GM19193 (cell line): Measurements from ENCODE around the gene MICB.

Experiments used
- POLR2A ChIP-seq: IDR thresholded peaks from 4 replicates; pipeline ENCODE4 v1.6.1; 2011; ENCODE audit not compliant: insufficient read depth, insufficient read length; ENCODE audit errors: extremely low read depth

Gene MICB

GRCh38 chr6:31470801-31471200 is 27.1 kb upstream of the MICB start:
- no peak for TF ChIP-seq POLR2A

- no peak for TF ChIP-seq POLR2A
These were observed 26.2 kb upstream of the MICB start for GRCh38 chr6:31471711-31472110.

GRCh38 chr6:31472259-31472658 is 25.7 kb upstream of the MICB start:
- TF ChIP-seq POLR2A: no peak

GRCh38 chr6:31473244-31473643 is 24.7 kb upstream of the MICB start:
- TF ChIP-seq POLR2A: no peak

- no peak for TF ChIP-seq POLR2A
These were observed 23.9 kb upstream of the MICB start for GRCh38 chr6:31473780-31474761.

GRCh38 chr6:31474871-31475286 is 23.1 kb upstream of the MICB start:
- TF ChIP-seq POLR2A: no peak

- no peak for TF ChIP-seq POLR2A
These were observed 21.3 kb upstream of the MICB start for GRCh38 chr6:31476515-31477139.

- no peak for TF ChIP-seq POLR2A
These were observed 20.4 kb upstream of the MICB start for GRCh38 chr6:31477521-31477920.

- no peak for TF ChIP-seq POLR2A
These were observed 19.6 kb upstream of the MICB start for GRCh38 chr6:31478186-31478950.

GRCh38 chr6:31479151-31479932 is 18.6 kb upstream of the MICB start:
- TF ChIP-seq POLR2A: no peak

- TF ChIP-seq POLR2A: no peak
These were observed 17.9 kb upstream of the MICB start for GRCh38 chr6:31479933-31480535.

- no peak for TF ChIP-seq POLR2A
These were observed 17.4 kb upstream of the MICB start for GRCh38 chr6:31480574-31480973.

GRCh38 chr6:31483392-31483791 is 14.6 kb upstream of the MICB start:
- TF ChIP-seq POLR2A: no peak

GRCh38 chr6:31485055-31485454 is 12.9 kb upstream of the MICB start:
- no peak for TF ChIP-seq POLR2A

- TF ChIP-seq POLR2A: no peak
These were observed 8.9 kb upstream of the MICB start for GRCh38 chr6:31489086-31489485.
